Measurements from ENCODE around the gene CCDC92. TPM values are rescaled to one million over a fixed set of nuclear protein-coding genes. Genes with fewer than 3 reads are reported as not detected.

Gene CCDC92, protein sequence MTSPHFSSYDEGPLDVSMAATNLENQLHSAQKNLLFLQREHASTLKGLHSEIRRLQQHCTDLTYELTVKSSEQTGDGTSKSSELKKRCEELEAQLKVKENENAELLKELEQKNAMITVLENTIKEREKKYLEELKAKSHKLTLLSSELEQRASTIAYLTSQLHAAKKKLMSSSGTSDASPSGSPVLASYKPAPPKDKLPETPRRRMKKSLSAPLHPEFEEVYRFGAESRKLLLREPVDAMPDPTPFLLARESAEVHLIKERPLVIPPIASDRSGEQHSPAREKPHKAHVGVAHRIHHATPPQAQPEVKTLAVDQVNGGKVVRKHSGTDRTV
- total RNA-seq: 31.0 TPM

DNA sequence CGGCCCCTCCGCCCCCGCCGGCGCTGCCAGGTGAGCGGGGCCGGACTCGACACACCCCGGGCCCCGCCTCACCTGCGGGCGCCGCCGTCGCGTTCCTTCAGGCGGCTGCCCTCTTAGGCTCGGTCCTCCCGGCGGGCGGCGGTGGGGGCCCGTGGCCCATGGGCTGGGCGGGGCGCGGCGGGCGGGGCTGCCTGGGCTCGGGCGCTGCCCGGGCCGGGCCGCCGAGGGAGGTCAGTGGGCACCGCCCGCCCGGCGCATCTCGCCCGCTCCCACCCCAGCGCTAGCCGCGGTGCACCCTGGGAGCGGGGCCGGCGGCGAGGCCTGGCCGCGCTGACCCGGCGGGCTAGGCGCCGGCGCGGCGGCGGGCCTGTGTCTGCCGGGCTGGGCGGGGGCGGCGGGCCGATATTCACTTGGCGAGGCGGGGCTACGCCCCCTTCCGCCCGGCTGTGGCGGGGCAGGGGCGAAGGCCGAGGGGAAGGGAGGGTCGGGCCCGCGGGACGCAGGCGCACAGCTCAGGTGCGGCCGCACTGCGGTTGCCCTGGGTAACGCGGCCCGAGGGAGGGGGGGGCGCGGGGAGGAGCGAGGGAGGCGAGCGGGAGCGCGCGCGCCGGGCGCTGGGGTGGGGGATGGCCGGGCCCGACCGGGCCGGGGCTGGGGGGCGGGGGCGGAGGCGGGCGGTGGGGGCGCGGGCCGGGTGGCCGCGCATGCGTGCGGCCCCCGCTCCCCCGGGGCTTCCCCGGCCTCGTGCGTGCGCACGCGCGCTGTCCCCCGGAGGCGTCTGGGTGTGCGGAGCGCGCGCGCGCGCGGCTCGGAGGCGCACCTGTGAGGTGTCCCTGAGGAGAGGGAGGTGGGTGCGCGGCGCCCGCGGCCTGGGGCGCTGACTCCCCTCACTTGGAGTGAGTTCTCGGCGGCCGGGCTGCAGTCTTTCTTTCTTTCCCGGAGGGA lies at the start of gene CCDC92, which contains the start of gene ZNF664:
Gene CCDC92 (minus strand): TSS at position 375 of the 945 bp plus-strand sequence. CDS start 28,526 bp downstream, outside the sequence.
Gene ZNF664 (plus strand): TSS at position 759 of the 945 bp plus-strand sequence. CDS start 38,930 bp downstream, outside the sequence.
- TF ChIP-seq, protein P1, sequence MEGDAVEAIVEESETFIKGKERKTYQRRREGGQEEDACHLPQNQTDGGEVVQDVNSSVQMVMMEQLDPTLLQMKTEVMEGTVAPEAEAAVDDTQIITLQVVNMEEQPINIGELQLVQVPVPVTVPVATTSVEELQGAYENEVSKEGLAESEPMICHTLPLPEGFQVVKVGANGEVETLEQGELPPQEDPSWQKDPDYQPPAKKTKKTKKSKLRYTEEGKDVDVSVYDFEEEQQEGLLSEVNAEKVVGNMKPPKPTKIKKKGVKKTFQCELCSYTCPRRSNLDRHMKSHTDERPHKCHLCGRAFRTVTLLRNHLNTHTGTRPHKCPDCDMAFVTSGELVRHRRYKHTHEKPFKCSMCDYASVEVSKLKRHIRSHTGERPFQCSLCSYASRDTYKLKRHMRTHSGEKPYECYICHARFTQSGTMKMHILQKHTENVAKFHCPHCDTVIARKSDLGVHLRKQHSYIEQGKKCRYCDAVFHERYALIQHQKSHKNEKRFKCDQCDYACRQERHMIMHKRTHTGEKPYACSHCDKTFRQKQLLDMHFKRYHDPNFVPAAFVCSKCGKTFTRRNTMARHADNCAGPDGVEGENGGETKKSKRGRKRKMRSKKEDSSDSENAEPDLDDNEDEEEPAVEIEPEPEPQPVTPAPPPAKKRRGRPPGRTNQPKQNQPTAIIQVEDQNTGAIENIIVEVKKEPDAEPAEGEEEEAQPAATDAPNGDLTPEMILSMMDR (IDR thresholded peaks at IDR 0.05): peak in 2 of 3 experiments; percentile 15 to 21
- Histone ChIP-seq H3K27me3 (no peaks in the 10 kb centered on the region), H3K4me3 (peak within 1 kb of the TSS; percentile 72 to 91), H3K36me3 (no peaks in the 10 kb centered on the region), H3K27ac (peak within 1 kb of the TSS; percentile 97), H3K9me3 (no peaks in the 10 kb centered on the region), H3K4me1 (peaks cover 4 to 25% of the 10 kb centered on the region in 2 donors)
- intact Hi-C loops (cut with DNase I): loop anchor here (1.0 to 5.0 kb wide), 5 partner anchors 30 to 1745 kb away; partner anchors contain the start of genes ATP6V0A2, DIABLO and NCOR2
- peak; percentile 73 to 94 for DNase-seq (ENCODE audit: low spot score in 2 of 2)

DNA sequence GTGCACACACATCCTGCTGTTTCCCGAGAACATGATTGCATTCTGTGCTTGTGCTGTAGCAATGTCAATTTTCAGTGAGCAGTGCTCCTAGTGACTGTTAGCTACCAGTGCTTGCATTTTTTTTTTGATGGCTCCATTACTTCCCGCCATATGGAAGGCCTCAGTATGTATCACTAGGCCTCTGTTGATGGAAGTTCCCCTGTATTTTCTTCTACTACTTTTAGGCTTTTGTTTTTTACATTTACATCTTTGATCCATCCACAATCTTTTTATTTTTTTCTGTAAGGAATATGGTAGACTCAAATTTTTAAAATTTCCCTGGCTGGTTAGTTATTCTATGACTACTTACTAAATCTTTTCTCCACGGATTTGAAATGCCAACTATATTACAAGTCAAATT lies 49.5 kb upstream of the CCDC92 start:
- Histone ChIP-seq H3K27ac (no peak overlapping the region), H3K27me3 (no peaks in the 10 kb centered on the region), H3K4me3 (no peak overlapping the region), H3K4me1 (peaks cover 8 to 12% of the 10 kb centered on the region in 2 donors), H3K9me3 (no peaks in the 10 kb centered on the region), H3K36me3 (no peaks in the 10 kb centered on the region)
- TF ChIP-seq, protein P1 (IDR thresholded peaks at IDR 0.05): no peak
- intact Hi-C loops (cut with DNase I): no loop called here
- no peak for DNase-seq (ENCODE audit: low spot score in 2 of 2)

DNA sequence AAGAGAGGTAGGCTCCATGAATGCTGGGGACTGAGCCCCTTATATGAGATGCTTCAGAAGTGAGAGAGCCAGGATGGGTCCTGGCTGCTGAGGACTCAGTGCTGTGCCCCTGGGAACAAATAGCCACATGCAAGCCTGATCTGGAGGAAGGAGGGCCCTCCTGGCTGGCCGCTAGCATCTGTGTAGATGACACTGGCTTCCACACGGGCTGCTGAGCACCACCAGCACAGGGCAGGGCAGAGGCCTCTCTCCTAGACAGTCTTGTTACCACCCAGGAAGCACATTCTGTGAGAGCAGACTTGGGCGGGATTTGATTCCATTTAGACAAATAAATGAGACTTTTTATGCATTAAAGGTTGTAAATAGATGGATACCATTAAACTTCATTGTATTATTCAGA lies 48.4 kb upstream of the CCDC92 start:
- Histone ChIP-seq H3K36me3 (no peaks in the 10 kb centered on the region), H3K9me3 (no peaks in the 10 kb centered on the region), H3K27me3 (no peaks in the 10 kb centered on the region), H3K4me1 (peaks cover 4 to 5% of the 10 kb centered on the region in 2 donors), H3K4me3 (no peak overlapping the region), H3K27ac (peak overlapping the region in 1 of 2 donors; percentile 9)
- no peak for DNase-seq (ENCODE audit: low spot score in 2 of 2)
- intact Hi-C loops (cut with DNase I): no loop called here
- TF ChIP-seq, protein P1 (IDR thresholded peaks at IDR 0.05): no peak

DNA sequence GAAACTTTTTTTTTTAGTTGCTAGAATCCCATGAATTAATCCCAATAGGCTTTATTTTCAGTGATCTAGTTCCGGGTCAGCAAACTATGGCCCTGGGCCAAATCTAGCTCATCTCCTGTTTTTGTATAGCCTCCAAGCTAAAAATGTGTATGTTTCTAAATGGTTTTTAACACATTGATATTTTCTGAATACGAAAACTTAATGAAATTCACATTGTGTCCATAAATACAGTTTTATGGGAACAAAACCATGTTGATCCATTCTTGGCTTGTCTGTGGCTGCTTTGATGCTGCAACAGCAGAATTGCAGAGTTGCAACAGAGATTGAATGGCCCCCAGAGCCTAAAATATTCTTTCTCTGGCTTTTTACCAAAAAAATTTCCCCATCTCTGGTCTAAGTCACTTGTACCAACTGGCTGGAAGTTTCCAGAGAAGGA lies 47.9 kb upstream of the CCDC92 start:
- peak overlapping the region in 1 of 2 donors; percentile 9 for H3K27ac ChIP-seq
- H3K4me1 ChIP-seq: peaks cover 4 to 5% of the 10 kb centered on the region in 2 donors
- TF ChIP-seq, protein P1 (IDR thresholded peaks at IDR 0.05): no peak
- intact Hi-C loops (cut with DNase I): no loop called here
- H3K9me3 ChIP-seq: no peaks in the 10 kb centered on the region
- H3K36me3 ChIP-seq: no peaks in the 10 kb centered on the region
- no peaks in the 10 kb centered on the region for H3K27me3 ChIP-seq
- DNase-seq (ENCODE audit: low spot score in 2 of 2): no peak
- H3K4me3 ChIP-seq: no peak overlapping the region

DNA sequence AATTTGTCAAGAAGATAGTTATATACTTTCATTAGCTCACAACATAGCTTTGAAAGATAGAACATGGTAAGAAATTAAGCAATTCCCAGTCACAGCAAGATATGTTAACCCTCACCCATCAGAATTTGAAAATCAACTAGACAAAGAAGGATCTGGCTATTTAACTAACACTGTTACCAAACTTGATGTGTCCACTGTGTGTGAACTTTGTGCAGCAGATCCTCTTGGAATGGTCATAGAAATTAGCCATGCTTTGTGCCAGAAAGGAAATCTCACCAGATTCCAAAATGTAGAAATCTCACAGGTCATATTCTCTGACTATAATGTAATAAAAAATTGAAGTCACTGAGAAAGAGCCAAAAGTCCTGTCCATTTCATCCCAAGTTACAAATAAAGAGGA lies 46.5 kb upstream of the CCDC92 start:
- H3K9me3 ChIP-seq: no peaks in the 10 kb centered on the region
- H3K4me1 ChIP-seq: no peaks in the 10 kb centered on the region
- intact Hi-C loops (cut with DNase I): no loop called here
- H3K27ac ChIP-seq: no peak overlapping the region
- no peaks in the 10 kb centered on the region for H3K27me3 ChIP-seq
- TF ChIP-seq, protein P1 (IDR thresholded peaks at IDR 0.05): no peak
- H3K4me3 ChIP-seq: no peak overlapping the region
- H3K36me3 ChIP-seq: peaks cover 0 to under 1% of the 10 kb centered on the region in 2 donors
- DNase-seq (ENCODE audit: low spot score in 2 of 2): no peak
